OCI-LY7 (cell line): ENCODE data around the gene CDNF. TPM values are rescaled to one million over a fixed set of nuclear protein-coding genes. Genes with fewer than 3 reads are reported as not detected.

ENCODE experiments used
- BruUV-seq: library from RNA; stranded (reverse); fragments of 400-500 nt; replicated peaks from 2 replicates; lab custom pipeline; 2021; lab: Mats Ljungman, UMichigan
- CTCF ChIA-PET: fragments of 300-600 bp; sonication (Branson Sonifier 250); formaldehyde crosslinking; loops from one replicate; lab custom pipeline; 2022; ENCODE audit warnings: antibody characterized with exemption; ENCODE audit not compliant: unreplicated experiment; lab: Charles Lee
- POLR2A ChIA-PET: fragments of 300-600 bp; sonication (Branson Sonifier 250); formaldehyde crosslinking; loops from one replicate; lab custom pipeline; 2022; ENCODE audit warnings: antibody characterized with exemption; lab: Charles Lee
- DNase-seq: peaks from one replicate; pipeline ENCODE4 v3.0.0-alpha.2; 2015; ENCODE audit warnings: low spot score
- H2AFZ ChIP-seq: fragments of 200-600 bp; sonication (generic), shearing (Covaris generic); 2 replicates; pipeline ENCODE4 v1.6.1; 2014; ENCODE audit warnings: mild to moderate bottlenecking, antibody characterized with exemption, low read length, moderate library complexity
- H3K27ac ChIP-seq: fragments of 200-600 bp; sonication (generic); 2 replicates; pipeline ENCODE4 v1.5.1; 2014; ENCODE audit warnings: mixed run types, low read depth, mild to moderate bottlenecking, moderate library complexity, low read length, inconsistent platforms; ENCODE audit not compliant: poor library complexity, severe bottlenecking
- H3K36me3 ChIP-seq: fragments of 200-600 bp; sonication (generic); 2 replicates; pipeline ENCODE4 v1.6.1; 2014; ENCODE audit warnings: mild to moderate bottlenecking, antibody characterized with exemption, low read length, moderate library complexity, mixed read lengths; ENCODE audit not compliant: insufficient read depth
- H3K4me1 ChIP-seq: fragments of 200-600 bp; sonication (generic); 2 replicates; pipeline ENCODE4 v1.5.1; 2014; ENCODE audit warnings: mild to moderate bottlenecking, low read length; ENCODE audit not compliant: insufficient read depth, poor library complexity, severe bottlenecking
- H3K4me2 ChIP-seq: fragments of 200-600 bp; sonication (generic); 2 replicates; pipeline ENCODE4 v1.6.1; 2014; ENCODE audit warnings: mild to moderate bottlenecking, low read length
- H3K4me3 ChIP-seq: fragments of 200-600 bp; sonication (generic); 2 replicates; pipeline ENCODE4 v1.5.1; 2014; ENCODE audit warnings: mild to moderate bottlenecking, low read depth, low read length; ENCODE audit not compliant: poor library complexity, severe bottlenecking
- H3K79me2 ChIP-seq: fragments of 200-600 bp; sonication (generic); 2 replicates; pipeline ENCODE4 v1.6.1; 2016; ENCODE audit warnings: low read depth, mild to moderate bottlenecking, low read length, moderate library complexity, mixed read lengths; ENCODE audit not compliant: insufficient read depth
- H3K9me2 ChIP-seq: fragments of 200-600 bp; sonication (generic); 2 replicates; pipeline ENCODE4 v1.6.1; 2016; ENCODE audit warnings: mild to moderate bottlenecking, low read length, mixed read lengths; ENCODE audit not compliant: insufficient read depth
- H3K9me3 ChIP-seq: fragments of 200-600 bp; sonication (generic); 2 replicates; pipeline ENCODE4 v1.6.1; 2014; ENCODE audit warnings: mild to moderate bottlenecking, mixed run types, low read length, mixed read lengths
- H4K20me1 ChIP-seq: fragments of 200-600 bp; sonication (generic); 2 replicates; pipeline ENCODE4 v1.6.1; 2014; ENCODE audit warnings: mild to moderate bottlenecking, antibody characterized with exemption, low read length, moderate library complexity, mixed read lengths; ENCODE audit not compliant: insufficient read depth
- EZH2phosphoT487 ChIP-seq: fragments of 200-600 bp; sonication (generic); IDR thresholded peaks from 2 replicates; pipeline ENCODE4 v1.6.1; 2018; ENCODE audit warnings: low read depth, borderline replicate concordance, mild to moderate bottlenecking, mixed run types, antibody characterized with exemption, low read length, moderate library complexity, mixed read lengths
- intact Hi-C: fragments of 100-400 bp; cut with micrococcal nuclease; formaldehyde crosslinking; loops from one replicate; pipeline ENCODE4 v1.10.0; 2022; ENCODE audit not compliant: unreplicated experiment
- total RNA-seq, 2 experiments: library from RNA; depleted of rRNA in 1 of 2; stranded (reverse); fragments of >200 nt in 1 of 2; shearing (Covaris generic) in 1 of 2; gene quantifications; 2 replicates each; pipeline ENCODE4 v1.2.3, GENCODE V29; 2014 to 2022
- TF ChIP-seq, protein P1 (sequence below): fragments of 200-600 bp; sonication (generic); conservative IDR thresholded peaks from 2 replicates; pipeline ENCODE4 v1.5.1; 2014; ENCODE audit warnings: mild to moderate bottlenecking, antibody characterized with exemption, low read length, moderate library complexity, mixed read lengths

Gene CDNF
- total RNA-seq, 2 experiments from 2014 or later = 3.2 to 3.7 TPM

DNA sequence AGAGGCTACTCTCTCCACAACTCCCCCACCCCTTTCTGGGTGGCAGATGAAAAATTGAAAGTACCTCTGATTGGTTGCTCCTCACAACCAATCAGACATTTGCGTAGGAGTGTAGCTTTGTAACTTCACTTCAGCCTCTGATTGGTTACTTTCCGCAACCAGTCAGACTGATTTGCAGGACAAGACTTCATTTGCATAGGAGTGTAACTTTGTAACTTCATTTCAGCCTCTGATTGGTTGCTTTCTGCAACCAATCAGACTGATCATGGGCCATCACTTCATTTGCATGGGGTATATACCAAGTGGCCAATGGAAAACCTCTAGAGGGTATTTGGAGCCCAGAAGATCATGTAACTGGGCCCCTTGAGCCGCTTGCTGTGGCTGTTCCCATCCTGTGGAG lies 25.6 kb downstream of the CDNF start:
- DNase-seq = no peak
- H3K4me1 ChIP-seq = peaks cover 20% of the 10 kb centered on the region
- intact Hi-C loops = no loop called here
- POLR2A ChIA-PET = no interaction called here
- H3K27ac ChIP-seq = no peak overlapping the region
- no peaks in the 10 kb centered on the region for H3K9me3 ChIP-seq
- TF ChIP-seq, protein P1, sequence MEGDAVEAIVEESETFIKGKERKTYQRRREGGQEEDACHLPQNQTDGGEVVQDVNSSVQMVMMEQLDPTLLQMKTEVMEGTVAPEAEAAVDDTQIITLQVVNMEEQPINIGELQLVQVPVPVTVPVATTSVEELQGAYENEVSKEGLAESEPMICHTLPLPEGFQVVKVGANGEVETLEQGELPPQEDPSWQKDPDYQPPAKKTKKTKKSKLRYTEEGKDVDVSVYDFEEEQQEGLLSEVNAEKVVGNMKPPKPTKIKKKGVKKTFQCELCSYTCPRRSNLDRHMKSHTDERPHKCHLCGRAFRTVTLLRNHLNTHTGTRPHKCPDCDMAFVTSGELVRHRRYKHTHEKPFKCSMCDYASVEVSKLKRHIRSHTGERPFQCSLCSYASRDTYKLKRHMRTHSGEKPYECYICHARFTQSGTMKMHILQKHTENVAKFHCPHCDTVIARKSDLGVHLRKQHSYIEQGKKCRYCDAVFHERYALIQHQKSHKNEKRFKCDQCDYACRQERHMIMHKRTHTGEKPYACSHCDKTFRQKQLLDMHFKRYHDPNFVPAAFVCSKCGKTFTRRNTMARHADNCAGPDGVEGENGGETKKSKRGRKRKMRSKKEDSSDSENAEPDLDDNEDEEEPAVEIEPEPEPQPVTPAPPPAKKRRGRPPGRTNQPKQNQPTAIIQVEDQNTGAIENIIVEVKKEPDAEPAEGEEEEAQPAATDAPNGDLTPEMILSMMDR = no peak
- TF ChIP-seq EZH2phosphoT487 = no peak
- 0 out of 2 replicates have a peak overlapping the region, but pooled peaks have one; percentile 1 for H2AFZ ChIP-seq
- H4K20me1 ChIP-seq = no peaks in the 10 kb centered on the region
- no peak overlapping the region for H3K4me2 ChIP-seq
- no peaks in the 10 kb centered on the region for H3K36me3 ChIP-seq
- no peak overlapping the region for H3K4me3 ChIP-seq
- no peaks in the 10 kb centered on the region for H3K79me2 ChIP-seq
- BruUV-seq = no TSS peak
- H3K9me2 ChIP-seq = no peaks in the 10 kb centered on the region
- CTCF ChIA-PET = interaction anchor here (1.0 kb wide), 1 partner anchor 11 kb away, joined by 4 read pairs; no protein-coding TSS in a partner anchor

DNA sequence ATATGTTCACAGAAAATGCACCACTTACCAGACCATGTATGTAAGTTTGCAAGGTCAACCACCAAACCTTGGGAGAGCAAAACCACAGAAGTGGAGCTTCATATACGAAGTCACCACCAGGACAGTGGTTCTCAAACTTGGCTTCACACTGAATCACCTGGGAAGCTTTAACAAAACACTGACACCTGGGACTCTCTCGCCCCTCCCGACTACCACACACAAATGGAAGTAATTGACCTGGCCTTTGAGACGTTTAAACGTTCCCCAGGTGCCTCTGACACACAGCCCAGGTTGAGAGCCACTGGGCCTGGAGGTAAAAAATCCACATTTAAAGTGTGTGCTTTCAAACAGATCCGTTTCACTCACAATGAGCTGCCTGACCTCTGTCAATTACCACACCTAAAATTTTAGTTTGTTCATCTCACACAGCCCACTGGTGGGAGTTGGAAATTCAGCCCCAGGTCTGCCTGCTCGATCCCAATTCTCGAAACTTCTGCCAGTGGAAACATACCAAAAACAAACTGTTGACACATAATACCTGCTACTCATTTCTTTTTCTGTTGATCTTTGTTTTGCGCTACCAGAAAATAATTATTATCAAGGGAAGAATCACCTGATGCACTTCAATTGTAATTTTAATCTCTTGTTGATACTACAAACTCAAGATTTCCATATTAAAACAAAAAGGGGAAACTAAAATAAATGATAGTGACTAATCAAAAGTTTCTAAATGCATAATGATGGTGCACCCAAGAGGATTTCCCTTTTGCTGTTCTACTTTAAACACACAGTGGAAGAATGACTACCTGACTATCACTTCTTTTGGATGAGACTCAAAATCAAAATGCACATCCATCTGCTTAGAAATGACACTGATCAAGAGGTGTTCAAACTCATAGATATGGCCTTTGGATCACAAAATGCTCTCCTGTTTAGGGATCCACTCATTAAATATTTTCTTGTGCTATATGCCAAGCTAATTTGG lies 26.6 kb downstream of the CDNF start:
- TF ChIP-seq EZH2phosphoT487 = no peak
- TF ChIP-seq, protein P1 = peak; percentile 51
- Histone ChIP-seq H3K4me2 (no peak overlapping the region), H3K4me1 (peaks cover 20% of the 10 kb centered on the region), H3K9me3 (no peaks in the 10 kb centered on the region), H3K27ac (no peak overlapping the region), H2AFZ (peak overlapping the region; percentile 26; the same call in 1 of the 2 replicates), H3K36me3 (no peaks in the 10 kb centered on the region), H3K4me3 (no peak overlapping the region), H3K9me2 (no peaks in the 10 kb centered on the region), H3K79me2 (no peaks in the 10 kb centered on the region), H4K20me1 (no peaks in the 10 kb centered on the region)
- peak; percentile 26 for DNase-seq
- BruUV-seq = no TSS peak
- ChIA-PET CTCF (no interaction called here), POLR2A (interaction anchor here (1.5 kb wide), 1 partner anchor 60 kb away, joined by 4 read pairs; no protein-coding TSS in a partner anchor)
- intact Hi-C loops = no loop called here

DNA sequence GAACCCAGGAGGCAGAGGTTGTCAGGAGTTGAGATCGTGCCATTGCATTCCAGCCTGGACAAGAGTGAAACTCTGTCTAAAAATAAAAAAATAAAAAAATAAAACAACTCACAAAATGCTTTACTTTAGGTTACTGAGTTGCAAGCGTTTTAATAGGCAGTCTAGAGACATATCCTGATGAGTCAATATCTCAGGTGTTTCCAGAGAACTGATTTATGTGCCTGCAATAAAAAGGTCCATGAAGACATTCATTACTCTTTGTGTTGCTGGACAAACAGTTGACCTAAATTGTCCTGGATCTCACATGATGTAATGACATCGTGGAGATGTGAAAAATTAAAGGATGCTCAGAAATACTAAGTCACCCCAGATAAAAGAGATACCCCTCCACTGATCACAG lies 31.5 kb downstream of the CDNF start:
- Histone ChIP-seq H3K4me3 (no peak overlapping the region), H3K9me2 (no peaks in the 10 kb centered on the region), H3K27ac (no peak overlapping the region), H3K9me3 (no peaks in the 10 kb centered on the region), H2AFZ (no peak overlapping the region), H3K4me1 (peaks cover 14% of the 10 kb centered on the region), H3K79me2 (no peaks in the 10 kb centered on the region), H4K20me1 (no peaks in the 10 kb centered on the region), H3K36me3 (no peaks in the 10 kb centered on the region), H3K4me2 (no peak overlapping the region)
- ChIA-PET POLR2A (no interaction called here), CTCF (no interaction called here)
- intact Hi-C loops = no loop called here
- DNase-seq = no peak
- BruUV-seq = no TSS peak
- TF ChIP-seq, protein P1 = no peak
- TF ChIP-seq EZH2phosphoT487 = no peak
